IMR-90 (cell line): ENCODE measurements around the gene NCBP2L. TPM values are rescaled to one million over a fixed set of nuclear protein-coding genes. Genes with fewer than 3 reads are reported as not detected.

Source experiments
- ATAC-seq: fragments of 200-7000 bp; cut with Tn5 transposase; 2 replicates; pipeline ENCODE4 v1.9.1; 2020; ENCODE audit warnings: low read depth, mild to moderate bottlenecking, moderate library complexity
- BruUV-seq: library from RNA; stranded (reverse); fragments of 400-500 nt; replicated peaks from 2 replicates; lab custom pipeline; 2021; lab: Mats Ljungman, UMichigan
- CTCF ChIA-PET: fragments of 300-600 bp; formaldehyde crosslinking; extraction: SDS; loops from one replicate; lab custom pipeline; 2021; ENCODE audit warnings: antibody characterized with exemption; lab: Yijun Ruan, JAX
- POLR2A ChIA-PET: fragments of 300-600 bp; sonication (Branson Sonifier 250); formaldehyde crosslinking; loops from one replicate; lab custom pipeline; 2022; ENCODE audit warnings: antibody characterized with exemption; ENCODE audit not compliant: unreplicated experiment; lab: Charles Lee
- DNase-seq: peaks from one replicate; pipeline ENCODE4 v3.0.0; 2013
- H2AFZ ChIP-seq: replicated peaks from 2 replicates; pipeline ENCODE3; 2013; ENCODE audit warnings: low read length, mild to moderate bottlenecking; ENCODE audit not compliant: poor library complexity
- H2AK5ac ChIP-seq: 2 replicates; pipeline ENCODE4 v1.6.1; 2013; ENCODE audit warnings: low read depth, low read length, inconsistent platforms
- H2AK9ac ChIP-seq: replicated peaks from 2 replicates; pipeline ENCODE3; 2013; ENCODE audit warnings: mild to moderate bottlenecking, low read depth, low read length, moderate library complexity; ENCODE audit not compliant: poor library complexity
- H2BK120ac ChIP-seq: 2 replicates; pipeline ENCODE4 v1.6.1; 2013; ENCODE audit warnings: low read depth, low read length, inconsistent platforms
- H2BK15ac ChIP-seq: 3 replicates; pipeline ENCODE4 v1.6.1; 2013; ENCODE audit warnings: low read depth, low read length, inconsistent platforms
- H2BK20ac ChIP-seq: 2 replicates; pipeline ENCODE4 v1.6.1; 2013; ENCODE audit warnings: low read depth, mild to moderate bottlenecking, inconsistent platforms, low read length, moderate library complexity
- H2BK5ac ChIP-seq: 2 replicates; pipeline ENCODE4 v1.6.1; 2013; ENCODE audit warnings: mild to moderate bottlenecking, low read depth, low read length, inconsistent platforms; ENCODE audit not compliant: poor library complexity, severe bottlenecking
- H3K14ac ChIP-seq: replicated peaks from 2 replicates; pipeline ENCODE4 v1.6.1; 2013; ENCODE audit warnings: low read depth, low read length, inconsistent platforms
- H3K18ac ChIP-seq: 2 replicates; pipeline ENCODE4 v1.6.1; 2013; ENCODE audit warnings: low read depth, low read length, control low read depth
- H3K23ac ChIP-seq: 2 replicates; pipeline ENCODE4 v1.6.1; 2013; ENCODE audit warnings: low read depth, low read length, inconsistent platforms
- H3K27ac ChIP-seq: 2 replicates; pipeline ENCODE4 v1.5.1; 2013; ENCODE audit warnings: mild to moderate bottlenecking, control low read depth, low read length; ENCODE audit not compliant: insufficient read depth
- H3K27me3 ChIP-seq: 2 replicates; pipeline ENCODE4 v1.6.1; 2013; ENCODE audit warnings: low read length; ENCODE audit not compliant: control insufficient read depth, insufficient read depth
- H3K36me3 ChIP-seq: 2 replicates; pipeline ENCODE4 v1.6.1; 2013; ENCODE audit warnings: low read length, mixed read lengths; ENCODE audit not compliant: control insufficient read depth, insufficient read depth
- H3K4ac ChIP-seq: 2 replicates; pipeline ENCODE4 v1.6.1; 2013; ENCODE audit warnings: low read depth, low read length, inconsistent platforms
- H3K4me1 ChIP-seq: 2 replicates; pipeline ENCODE4 v1.6.1; 2013; ENCODE audit warnings: low read length, mixed read lengths; ENCODE audit not compliant: control insufficient read depth, insufficient read depth
- H3K4me2 ChIP-seq: 2 replicates; pipeline ENCODE4 v1.6.1; 2013; ENCODE audit warnings: low read depth, mild to moderate bottlenecking, control low read depth, low read length, moderate library complexity
- H3K4me3 ChIP-seq: 2 replicates; pipeline ENCODE4 v1.5.1; 2013; ENCODE audit warnings: low read depth, mild to moderate bottlenecking, control low read depth, low read length, moderate library complexity; ENCODE audit not compliant: insufficient read depth
- H3K56ac ChIP-seq: 2 replicates; pipeline ENCODE4 v1.6.1; 2013; ENCODE audit warnings: low read length, inconsistent platforms; ENCODE audit not compliant: insufficient read depth; ENCODE audit errors: extremely low read depth
- H3K79me1 ChIP-seq, 2 experiments: 2 replicates each; pipeline ENCODE4 v1.6.1; 2013; ENCODE audit warnings: low read length in 2 of 2, inconsistent platforms in 1 of 2, low read depth in 1 of 2
- H3K9ac ChIP-seq: 2 replicates; pipeline ENCODE4 v1.6.1; 2013; ENCODE audit warnings: low read depth, low read length, control low read depth
- H3K9me1 ChIP-seq: 2 replicates; pipeline ENCODE4 v1.6.1; 2013; ENCODE audit warnings: low read length, inconsistent platforms; ENCODE audit not compliant: insufficient read depth
- H3K9me3 ChIP-seq: 2 replicates; pipeline ENCODE4 v1.6.1; 2013; ENCODE audit warnings: low read length; ENCODE audit not compliant: control insufficient read depth, insufficient read depth
- H4K20me1 ChIP-seq: 2 replicates; pipeline ENCODE4 v1.6.1; 2013; ENCODE audit warnings: low read length, inconsistent platforms; ENCODE audit not compliant: insufficient read depth
- H4K5ac ChIP-seq: 2 replicates; pipeline ENCODE4 v1.6.1; 2013; ENCODE audit warnings: mild to moderate bottlenecking, low read depth, low read length, control low read depth
- H4K8ac ChIP-seq, 2 experiments: 2 replicates each; pipeline ENCODE4 v1.6.1; 2013; ENCODE audit warnings: low read depth in 2 of 2, low read length in 2 of 2, control low read depth in 1 of 2, inconsistent platforms in 1 of 2
- H4K91ac ChIP-seq: 2 replicates; pipeline ENCODE4 v1.6.1; 2013; ENCODE audit warnings: low read depth, low read length, inconsistent platforms; ENCODE audit not compliant: insufficient read depth
- CEBPB ChIP-seq: IDR thresholded peaks from 2 replicates; pipeline ENCODE4 v1.6.1; 2012; ENCODE audit warnings: low read depth, low read length, improper control_type of control experiment
- MAFK ChIP-seq: IDR thresholded peaks from 2 replicates; pipeline ENCODE4 v1.6.1; 2012; ENCODE audit warnings: low read depth, low read length, improper control_type of control experiment
- MAZ ChIP-seq: IDR thresholded peaks from 2 replicates; pipeline ENCODE4 v1.6.1; 2012; ENCODE audit warnings: low read depth, mild to moderate bottlenecking, low read length, improper control_type of control experiment, moderate library complexity, borderline replicate concordance
- MXI1 ChIP-seq: IDR thresholded peaks from 2 replicates; pipeline ENCODE4 v1.6.1; 2012; ENCODE audit warnings: low read depth, mild to moderate bottlenecking, low read length, moderate library complexity, borderline replicate concordance
- RCOR1 ChIP-seq: IDR thresholded peaks from 2 replicates; pipeline ENCODE4 v1.6.1; 2012; ENCODE audit warnings: mild to moderate bottlenecking, low read length, improper control_type of control experiment; ENCODE audit not compliant: insufficient replicate concordance
- RFX5 ChIP-seq: IDR thresholded peaks from 2 replicates; pipeline ENCODE4 v1.8.0; 2012; ENCODE audit warnings: low read depth, mild to moderate bottlenecking, low read length, moderate library complexity
- WGBS, 2 experiments: methylation state at CpG; one replicate each; pipeline versions ENCODE4 v1.1.5 to v1.1.7; 2013; ENCODE audit warnings: missing lambda C conversion rate in 2 of 2; ENCODE audit not compliant: insufficient read length in 1 of 2; ENCODE audit errors: extremely low coverage in 2 of 2; 5-methylcytosine and 5-hydroxymethylcytosine counted together
- dilution Hi-C: fragments of 300-500 bp; cut with HindIII; formaldehyde crosslinking; loops from one replicate; pipeline ENCODE4 v1.14.3; 2018; ENCODE audit warnings: low sequenced_read_pairs; ENCODE audit not compliant: unreplicated experiment
- in situ Hi-C: fragments of 300-500 bp; cut with MboI; formaldehyde crosslinking; loops from 3 replicates; pipeline ENCODE4 v1.14.3; 2019; ENCODE audit warnings: low sequenced_read_pairs, inconsistent platforms, mixed read lengths
- intact Hi-C: fragments of 100-400 bp; cut with micrococcal nuclease; formaldehyde crosslinking; loops from 2 replicates; pipeline ENCODE4 v1.10.0; 2022
- polyA plus RNA-seq, 3 experiments: library from polyadenylated mRNA; depleted of rRNA; stranded (reverse); fragments of >200 nt; gene quantifications; 2 replicates each; pipeline ENCODE4 v1.2.3, GENCODE V29; 2012; ENCODE audit warnings: low replicate concordance in 1 of 3
- total RNA-seq: library from RNA; depleted of rRNA; stranded (reverse); fragments of >200 nt; gene quantifications from 2 replicates; pipeline ENCODE4 v1.2.3, GENCODE V29; 2012
- TF ChIP-seq, protein P1 (sequence below): conservative IDR thresholded peaks from 2 replicates; pipeline ENCODE4 v1.5.1; 2012; ENCODE audit warnings: mild to moderate bottlenecking, low read depth, low read length, improper control_type of control experiment

NCBP2L gene
- total and polyA plus RNA-seq, 2 of the 4 experiments (the other 2 are of a cell fraction), result not detected

DNA sequence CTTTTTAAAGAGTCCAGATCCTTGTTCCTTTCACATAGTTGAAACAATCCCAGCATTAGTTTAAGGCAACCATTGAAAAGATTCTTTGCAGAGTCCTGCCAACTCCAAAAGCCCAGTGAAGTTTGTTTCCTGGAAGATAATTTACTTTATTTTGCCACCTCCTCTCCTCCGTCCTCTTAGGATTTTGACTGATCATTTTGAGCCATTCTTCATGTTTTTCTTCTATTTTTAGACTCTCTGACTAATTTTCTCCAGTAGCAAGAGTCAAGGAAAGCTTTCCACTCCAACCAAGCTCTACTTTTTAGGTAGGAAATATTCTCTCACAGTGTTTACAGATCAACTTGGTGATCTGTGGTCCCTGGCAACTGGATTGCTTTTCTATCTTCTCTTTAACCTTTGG lies 10.3 kb downstream of the NCBP2L start:
- H2BK120ac ChIP-seq, result no peak overlapping the region
- no peak overlapping the region for H3K23ac ChIP-seq
- intact Hi-C loops, result no loop called here
- no peaks in the 10 kb centered on the region for H3K9me3 ChIP-seq
- ATAC-seq, result no peak
- H3K14ac ChIP-seq, result no peak overlapping the region
- no peak overlapping the region for H4K8ac ChIP-seq
- no peak overlapping the region for H3K4me3 ChIP-seq
- TF ChIP-seq RCOR1, result no peak
- no peak for TF ChIP-seq CEBPB
- no peak for TF ChIP-seq RFX5
- TF ChIP-seq, protein P1, sequence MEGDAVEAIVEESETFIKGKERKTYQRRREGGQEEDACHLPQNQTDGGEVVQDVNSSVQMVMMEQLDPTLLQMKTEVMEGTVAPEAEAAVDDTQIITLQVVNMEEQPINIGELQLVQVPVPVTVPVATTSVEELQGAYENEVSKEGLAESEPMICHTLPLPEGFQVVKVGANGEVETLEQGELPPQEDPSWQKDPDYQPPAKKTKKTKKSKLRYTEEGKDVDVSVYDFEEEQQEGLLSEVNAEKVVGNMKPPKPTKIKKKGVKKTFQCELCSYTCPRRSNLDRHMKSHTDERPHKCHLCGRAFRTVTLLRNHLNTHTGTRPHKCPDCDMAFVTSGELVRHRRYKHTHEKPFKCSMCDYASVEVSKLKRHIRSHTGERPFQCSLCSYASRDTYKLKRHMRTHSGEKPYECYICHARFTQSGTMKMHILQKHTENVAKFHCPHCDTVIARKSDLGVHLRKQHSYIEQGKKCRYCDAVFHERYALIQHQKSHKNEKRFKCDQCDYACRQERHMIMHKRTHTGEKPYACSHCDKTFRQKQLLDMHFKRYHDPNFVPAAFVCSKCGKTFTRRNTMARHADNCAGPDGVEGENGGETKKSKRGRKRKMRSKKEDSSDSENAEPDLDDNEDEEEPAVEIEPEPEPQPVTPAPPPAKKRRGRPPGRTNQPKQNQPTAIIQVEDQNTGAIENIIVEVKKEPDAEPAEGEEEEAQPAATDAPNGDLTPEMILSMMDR, result no peak
- TF ChIP-seq MAZ, result no peak
- no peak for TF ChIP-seq MXI1
- no peak for TF ChIP-seq MAFK
- no peak overlapping the region for H3K9ac ChIP-seq
- H3K27me3 ChIP-seq, result peaks cover 10% of the 10 kb centered on the region
- H2AFZ ChIP-seq, result no peak overlapping the region
- in situ Hi-C loops, result no loop called here
- BruUV-seq, result no TSS peak
- no peak overlapping the region for H2BK20ac ChIP-seq
- H3K79me1 ChIP-seq, result no peaks in the 10 kb centered on the region
- no peaks in the 10 kb centered on the region for H3K36me3 ChIP-seq
- H3K27ac ChIP-seq, result no peak overlapping the region
- no peaks in the 10 kb centered on the region for H3K9me1 ChIP-seq
- ChIA-PET POLR2A (no interaction called here), CTCF (no interaction called here)
- no peaks in the 10 kb centered on the region for H3K4me1 ChIP-seq
- H4K5ac ChIP-seq, result no peak overlapping the region
- no peaks in the 10 kb centered on the region for H4K20me1 ChIP-seq
- no peak overlapping the region for H2AK9ac ChIP-seq
- DNase-seq, result no peak
- no CpG with 5 or more reads among the region's 1 CpG for WGBS, 2 experiments
- no peak overlapping the region for H3K4ac ChIP-seq
- H2BK5ac ChIP-seq, result no peak overlapping the region
- no peak overlapping the region for H3K56ac ChIP-seq
- no peak overlapping the region for H2BK15ac ChIP-seq
- H3K4me2 ChIP-seq, result no peak overlapping the region
- H2AK5ac ChIP-seq, result no peak overlapping the region
- H4K91ac ChIP-seq, result no peak overlapping the region
- dilution Hi-C loops, result no loop called here
- H3K18ac ChIP-seq, result no peak overlapping the region
